ENCODE data around the gene WDR62. TPM values are rescaled to one million over a fixed set of nuclear protein-coding genes. Genes with fewer than 3 reads are reported as not detected.
"Not testable (repeated sequence)": the region's sequence is repeated elsewhere in the genome, so short reads cannot be mapped to it uniquely, and the experiment has no call there.

The WDR62 gene
- total RNA-seq, 1 donor from 2014 or later, result 2.2 TPM

- no peak for DNase-seq
Observed at GRCh38 chr19:36113425-36113824, 58.7 kb downstream of the WDR62 start.

- peak; percentile 41 for DNase-seq
Observed at GRCh38 chr19:36113894-36114720, 59.4 kb downstream of the WDR62 start.

GRCh38 chr19:36114721-36115452 is 60.2 kb downstream of the WDR62 start, which contains the start of gene POLR2I:
Gene POLR2I (minus strand): TSS chr19:36114875. CDS start chr19:36114856, 19 bp downstream.
- DNase-seq, result peak; percentile 100

- DNase-seq, result peak; percentile 37
Observed at GRCh38 chr19:36115453-36116343, 61.0 kb downstream of the WDR62 start, which contains the start of gene TBCB. Gene TBCB (plus strand): TSS chr19:36115468. CDS start chr19:36115561, 93 bp downstream.

DNA sequence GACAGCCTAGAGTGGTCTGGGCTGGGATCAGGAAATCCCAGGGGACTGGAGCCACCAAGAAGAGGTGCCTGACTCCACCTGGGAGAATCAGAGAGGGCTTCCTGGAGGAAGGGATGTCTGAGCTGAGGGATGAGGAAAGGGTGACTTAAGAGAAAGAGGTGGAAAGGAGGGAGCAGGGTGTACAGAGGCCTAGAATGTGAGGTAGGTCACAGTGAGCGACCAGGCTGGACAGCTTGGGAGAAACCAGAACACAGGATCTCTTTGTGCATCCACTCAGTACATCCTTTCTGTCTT is 61.6 kb downstream of the WDR62 start:
- no peak for DNase-seq

GRCh38 chr19:36120092-36120983 is 65.6 kb downstream of the WDR62 start:
- DNase-seq, result no peak

- no peak for DNase-seq
Observed at GRCh38 chr19:36120984-36121358, 66.3 kb downstream of the WDR62 start.

GRCh38 chr19:36121486-36122124 is 66.9 kb downstream of the WDR62 start:
- DNase-seq, result no peak

GRCh38 chr19:36125557-36125956 is 70.9 kb downstream of the WDR62 start:
- DNase-seq, result no peak

- no peak for DNase-seq
Observed at GRCh38 chr19:36128392-36128736, 73.7 kb downstream of the WDR62 start.

GRCh38 chr19:36131221-36131620 is 76.5 kb downstream of the WDR62 start:
- DNase-seq, result not testable (repeated sequence)

DNA sequence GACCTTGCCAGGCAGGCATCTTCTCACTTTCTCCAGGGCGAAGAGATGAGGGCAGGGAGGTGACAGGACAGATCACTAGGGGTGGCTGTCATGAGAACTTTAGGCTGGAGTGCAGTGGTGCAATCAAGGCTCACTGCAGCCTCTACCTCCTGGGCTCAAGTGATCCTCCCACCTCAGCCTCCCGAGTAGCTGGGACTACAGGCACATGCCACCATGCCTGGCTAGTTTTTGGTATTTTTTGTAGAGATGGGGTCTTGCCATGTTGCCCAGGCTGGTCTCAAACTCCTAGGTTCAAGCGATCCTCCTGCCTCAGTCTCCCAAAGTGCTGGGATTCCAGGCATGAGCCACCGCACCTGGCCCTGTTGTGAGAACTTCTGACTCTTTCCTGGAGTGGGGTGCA is 80.2 kb downstream of the WDR62 start:
- DNase-seq, result not testable (repeated sequence)

DNA sequence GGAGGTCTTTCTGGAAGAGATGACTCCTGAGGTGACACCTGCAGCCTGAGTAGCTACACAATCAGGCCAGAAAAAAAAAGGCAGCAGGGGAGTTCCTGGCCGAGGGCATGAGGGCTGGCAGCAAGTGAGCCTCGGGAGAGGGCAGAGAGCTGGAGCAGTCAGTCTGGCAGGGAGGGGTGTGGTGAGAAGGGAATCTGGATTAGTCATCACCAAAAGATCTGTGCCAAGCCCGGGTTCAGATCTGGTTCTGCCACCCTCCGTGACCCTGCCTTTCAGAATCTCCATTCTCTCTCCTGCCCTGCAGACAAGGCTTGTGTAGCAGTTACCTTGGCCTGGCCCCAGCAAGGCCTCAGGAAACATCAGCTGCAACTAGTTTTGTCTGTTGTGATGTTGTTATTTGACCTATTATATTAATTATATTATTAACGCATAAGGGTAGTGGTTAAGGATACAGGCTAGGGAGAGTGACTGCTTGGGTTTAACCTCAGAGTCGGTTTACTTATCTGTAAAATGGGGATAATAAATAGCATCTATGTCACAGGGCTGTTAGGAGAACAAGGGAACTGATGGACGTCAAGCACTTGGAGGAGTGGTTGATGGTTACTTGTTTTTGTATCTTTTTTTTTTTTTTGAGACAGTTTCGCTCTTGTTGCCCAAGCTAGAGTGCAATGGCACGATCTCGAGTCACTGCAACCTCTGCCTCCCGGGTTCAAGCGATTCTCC is 82.4 kb downstream of the WDR62 start:
- DNase-seq, result peak; percentile 59

GRCh38 chr19:36139120-36139472 is 84.4 kb downstream of the WDR62 start:
- no peak for DNase-seq

GRCh38 chr19:36139473-36140303 is 85.0 kb downstream of the WDR62 start, which contains the start of gene CAPNS1:
Gene CAPNS1 (plus strand): TSS chr19:36140066. CDS start chr19:36141012, 946 bp downstream.
- DNase-seq, result peak; percentile 98

DNA sequence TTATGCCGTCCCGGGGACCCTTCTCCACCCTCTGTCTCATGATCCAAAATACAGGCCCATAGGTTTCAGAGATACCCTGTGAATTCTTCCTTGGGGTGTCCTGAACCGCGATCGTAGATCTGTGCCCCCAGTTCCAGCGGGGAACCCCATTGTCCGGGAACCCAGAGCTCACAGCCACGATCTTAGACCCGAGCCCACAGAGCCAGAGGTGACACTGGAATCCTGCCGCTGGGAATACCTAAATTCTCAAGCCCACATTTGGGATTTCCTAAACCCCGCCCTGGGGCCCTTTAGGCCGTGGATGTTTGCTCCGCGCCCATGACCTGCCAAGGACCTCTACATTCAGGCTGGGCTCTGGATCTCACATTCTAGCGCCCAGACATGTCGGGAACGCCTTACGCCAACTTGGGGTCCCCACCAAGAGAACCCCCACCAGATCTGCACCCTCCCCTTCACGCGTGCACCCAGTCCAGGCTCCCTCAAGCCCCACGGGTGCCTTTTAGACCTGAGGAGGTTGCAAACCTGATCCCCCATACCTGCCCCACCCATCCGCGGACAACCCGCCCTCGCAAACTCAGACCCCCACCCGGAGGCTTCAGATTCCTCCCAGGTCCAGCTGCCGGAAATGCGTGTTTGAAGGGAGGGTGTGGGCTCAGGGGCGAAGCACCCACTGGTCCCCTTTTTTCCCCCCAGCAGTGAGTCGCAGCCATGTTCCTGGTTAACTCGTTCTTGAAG is 85.8 kb downstream of the WDR62 start:
- DNase-seq, result peak; percentile 73

DNA sequence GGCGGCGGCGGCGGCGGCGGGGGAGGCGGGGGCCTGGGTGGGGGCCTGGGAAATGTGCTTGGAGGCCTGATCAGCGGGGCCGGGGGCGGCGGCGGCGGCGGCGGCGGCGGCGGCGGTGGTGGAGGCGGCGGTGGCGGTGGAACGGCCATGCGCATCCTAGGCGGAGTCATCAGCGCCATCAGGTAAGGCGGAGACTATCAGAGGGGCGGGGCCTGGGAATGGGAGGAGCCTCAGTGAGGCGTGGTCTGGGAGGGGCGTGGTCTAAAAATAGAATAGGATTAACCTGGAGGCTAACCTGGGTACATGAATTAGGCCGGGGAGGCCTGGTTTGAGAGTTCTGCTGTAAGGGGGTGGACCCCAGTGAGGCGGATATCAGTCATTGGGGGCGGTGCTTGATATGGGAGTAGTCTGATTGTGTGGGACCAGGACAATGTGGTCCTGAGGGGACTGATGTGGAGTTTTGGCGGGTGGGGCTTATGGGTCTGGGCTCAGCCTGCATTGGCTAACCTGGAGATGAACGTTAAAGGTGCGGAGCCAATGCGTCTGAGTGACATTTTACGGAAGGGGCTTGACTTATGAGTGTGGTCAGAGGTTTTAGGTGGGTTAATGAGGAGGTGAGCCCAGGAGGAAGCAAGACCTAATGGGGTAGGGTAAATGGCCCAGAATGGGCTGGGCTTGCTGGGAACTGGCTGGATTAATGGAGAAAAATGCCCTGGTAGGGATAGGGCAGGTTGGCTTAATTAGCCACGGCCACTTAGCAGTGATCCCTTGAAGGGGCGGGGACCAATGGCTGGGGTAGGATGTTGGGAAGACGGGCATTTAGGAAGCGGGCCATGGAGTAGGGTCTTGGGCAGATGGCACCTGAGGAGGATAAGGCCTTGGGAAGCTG is 86.6 kb downstream of the WDR62 start:
- peak; percentile 90 for DNase-seq

DNA sequence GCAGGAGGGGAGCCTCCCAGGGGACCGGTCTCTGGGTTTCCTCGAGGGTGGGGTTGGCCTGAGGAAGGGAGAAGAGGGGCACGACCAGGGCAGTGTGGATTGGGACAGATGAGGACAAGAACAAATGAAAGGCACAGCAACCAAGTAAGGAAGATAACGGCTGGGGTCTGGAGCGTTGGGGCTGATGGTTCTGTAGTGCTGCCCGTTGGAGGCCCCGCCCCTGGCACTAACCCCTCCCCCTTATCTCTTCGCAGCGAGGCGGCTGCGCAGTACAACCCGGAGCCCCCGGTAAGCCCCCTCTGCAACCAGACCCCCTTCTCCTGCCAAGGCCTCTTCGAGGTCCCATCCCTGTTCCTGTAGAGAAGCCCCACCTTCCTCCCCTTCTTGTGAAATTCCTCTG is 87.3 kb downstream of the WDR62 start:
- DNase-seq, result no peak

Data from dermis blood vessel endothelial cell (primary cell).